ENCODE data around the gene HSPA12B. TPM values are rescaled to one million over a fixed set of nuclear protein-coding genes. Genes with fewer than 3 reads are reported as not detected.
A peak's percentile ranks its signal among the peaks of the same experiment; 100 is the strongest.

The HSPA12B gene
- total RNA-seq, 1 experiment from 2014 or later = not detected

DNA sequence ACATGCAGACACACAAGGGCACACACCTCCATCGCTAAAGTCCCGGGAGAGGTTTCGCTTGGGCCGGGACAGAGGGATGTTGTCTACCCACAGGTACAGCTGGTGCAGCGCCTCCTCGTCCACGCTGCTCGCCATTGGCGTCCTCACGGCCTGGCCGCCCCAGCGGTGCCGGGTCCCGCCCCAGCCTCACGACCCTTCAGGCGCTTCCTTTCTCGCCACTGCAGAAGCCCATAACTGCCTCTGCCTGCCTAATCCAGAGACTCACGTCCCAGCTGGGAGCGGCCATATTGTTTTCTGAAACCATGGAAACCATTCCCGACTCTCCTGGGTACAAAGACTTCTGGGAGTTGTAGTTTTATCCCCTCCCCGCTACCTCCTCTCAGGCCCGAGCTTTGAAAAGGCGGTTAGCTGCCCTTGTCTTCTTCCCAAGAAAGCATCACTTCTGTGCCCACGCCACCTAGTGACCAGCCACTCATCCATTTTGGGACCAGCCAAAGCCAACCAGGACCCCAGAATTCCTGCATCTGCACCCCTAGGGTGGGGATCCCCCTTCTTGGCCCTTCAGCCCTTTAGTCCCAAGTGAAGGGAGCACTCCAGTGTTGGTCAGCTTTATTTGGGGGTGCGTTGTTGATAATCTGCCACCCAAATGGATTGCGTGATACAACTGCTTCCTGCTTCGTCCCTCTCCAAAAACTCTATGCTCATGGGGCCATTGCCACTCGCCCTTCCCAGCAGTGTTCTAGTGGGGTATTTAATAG is 48.8 kb downstream of the HSPA12B start, which contains the start of gene SPEF1:
Gene SPEF1, minus strand, starts transcription at position 296 of the 758 bp plus-strand sequence. Its CDS starts 161 bp downstream, at position 135.
- peaks cover 35% of the 10 kb centered on the region for H3K4me1 ChIP-seq (ENCODE audit: insufficient read depth, low read length, poor library complexity, severe bottlenecking)
- no peaks in the 10 kb centered on the region for H3K9me3 ChIP-seq (ENCODE audit: low read depth, low read length, poor library complexity, severe bottlenecking)
- no peak for TF ChIP-seq EZH2 (IDR thresholded peaks at IDR 0.05; ENCODE audit: borderline replicate concordance, low read depth, low read length, poor library complexity, severe bottlenecking)
- TF ChIP-seq, protein P1, sequence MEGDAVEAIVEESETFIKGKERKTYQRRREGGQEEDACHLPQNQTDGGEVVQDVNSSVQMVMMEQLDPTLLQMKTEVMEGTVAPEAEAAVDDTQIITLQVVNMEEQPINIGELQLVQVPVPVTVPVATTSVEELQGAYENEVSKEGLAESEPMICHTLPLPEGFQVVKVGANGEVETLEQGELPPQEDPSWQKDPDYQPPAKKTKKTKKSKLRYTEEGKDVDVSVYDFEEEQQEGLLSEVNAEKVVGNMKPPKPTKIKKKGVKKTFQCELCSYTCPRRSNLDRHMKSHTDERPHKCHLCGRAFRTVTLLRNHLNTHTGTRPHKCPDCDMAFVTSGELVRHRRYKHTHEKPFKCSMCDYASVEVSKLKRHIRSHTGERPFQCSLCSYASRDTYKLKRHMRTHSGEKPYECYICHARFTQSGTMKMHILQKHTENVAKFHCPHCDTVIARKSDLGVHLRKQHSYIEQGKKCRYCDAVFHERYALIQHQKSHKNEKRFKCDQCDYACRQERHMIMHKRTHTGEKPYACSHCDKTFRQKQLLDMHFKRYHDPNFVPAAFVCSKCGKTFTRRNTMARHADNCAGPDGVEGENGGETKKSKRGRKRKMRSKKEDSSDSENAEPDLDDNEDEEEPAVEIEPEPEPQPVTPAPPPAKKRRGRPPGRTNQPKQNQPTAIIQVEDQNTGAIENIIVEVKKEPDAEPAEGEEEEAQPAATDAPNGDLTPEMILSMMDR (conservative IDR thresholded peaks at IDR 0.05; ENCODE audit: low read depth, low read length) = peak; percentile 67
- no peaks in the 10 kb centered on the region for H3K36me3 ChIP-seq (ENCODE audit: insufficient read depth, low read length, poor library complexity, severe bottlenecking)
- peaks cover 12% of the 10 kb centered on the region for H3K27me3 ChIP-seq (replicated peaks; ENCODE audit: insufficient read depth, low read depth, low read length, poor library complexity)
- BruUV-seq (replicated peaks) = no TSS peak
- CTCF ChIA-PET = interaction anchor here (0.5 to 1.5 kb wide), 8 partner anchors 28 to 218 kb away, joined by 3 to 5 read pairs (median 4); partner anchors contain the start of gene AP5S1
- peak; percentile 98 for DNase-seq (ENCODE audit: low spot score)
- POLR2A ChIA-PET (ENCODE audit: low non-redundant PET) = interaction anchor here (0.5 to 0.9 kb wide), 3 partner anchors 14 to 1325 kb away, joined by 3 to 8 read pairs (median 3); partner anchors contain the start of gene ADISSP
- peak within 1 kb of the TSS; percentile 40 for H3K4me3 ChIP-seq (ENCODE audit: low read depth, low read length, poor library complexity, severe bottlenecking)
- intact Hi-C loops (cut with micrococcal nuclease; ENCODE audit: unreplicated experiment) = loop anchor here (1.0 kb wide), 1 partner anchor 28 kb away; no protein-coding TSS in a partner anchor
- no peak within 1 kb of the TSS for H3K27ac ChIP-seq (ENCODE audit: low read depth, low read length, poor library complexity, severe bottlenecking)

DNA sequence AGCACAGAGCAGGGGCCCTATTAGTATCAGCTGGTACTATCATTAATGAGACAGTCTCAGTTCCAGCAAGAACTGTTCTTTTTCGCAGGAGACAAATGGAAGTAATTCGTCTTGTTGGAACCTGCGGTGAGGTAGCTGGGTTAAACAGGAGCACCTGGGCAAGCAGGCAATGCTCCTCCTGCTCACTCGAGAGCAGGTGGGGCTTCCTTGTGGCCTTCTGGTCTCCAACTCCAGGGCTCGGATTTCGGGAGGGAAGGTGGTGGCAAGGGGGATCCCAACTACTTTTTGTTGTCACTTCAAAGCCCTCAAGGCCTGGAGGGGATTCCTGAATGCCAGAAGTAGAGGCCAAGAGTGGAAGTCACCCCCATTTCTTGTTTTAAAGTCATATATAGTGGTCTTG is 50.1 kb downstream of the HSPA12B start:
- Histone ChIP-seq H3K4me3 (ENCODE audit: low read depth, low read length, poor library complexity, severe bottlenecking) (no peak overlapping the region), H3K36me3 (ENCODE audit: insufficient read depth, low read length, poor library complexity, severe bottlenecking) (no peaks in the 10 kb centered on the region), H3K4me1 (ENCODE audit: insufficient read depth, low read length, poor library complexity, severe bottlenecking) (peaks cover 32% of the 10 kb centered on the region), H3K9me3 (ENCODE audit: low read depth, low read length, poor library complexity, severe bottlenecking) (no peaks in the 10 kb centered on the region), H3K27ac (ENCODE audit: low read depth, low read length, poor library complexity, severe bottlenecking) (no peak overlapping the region), H3K27me3 (replicated peaks; ENCODE audit: insufficient read depth, low read depth, low read length, poor library complexity) (peaks cover 12% of the 10 kb centered on the region)
- POLR2A ChIA-PET (ENCODE audit: low non-redundant PET) = no interaction called here
- no TSS peak for BruUV-seq (replicated peaks)
- intact Hi-C loops (cut with micrococcal nuclease; ENCODE audit: unreplicated experiment) = no loop called here
- no peak for DNase-seq (ENCODE audit: low spot score)
- CTCF ChIA-PET = no interaction called here
- TF ChIP-seq, protein P1 (conservative IDR thresholded peaks at IDR 0.05; ENCODE audit: low read depth, low read length) = no peak
- no peak for TF ChIP-seq EZH2 (IDR thresholded peaks at IDR 0.05; ENCODE audit: borderline replicate concordance, low read depth, low read length, poor library complexity, severe bottlenecking)

DNA sequence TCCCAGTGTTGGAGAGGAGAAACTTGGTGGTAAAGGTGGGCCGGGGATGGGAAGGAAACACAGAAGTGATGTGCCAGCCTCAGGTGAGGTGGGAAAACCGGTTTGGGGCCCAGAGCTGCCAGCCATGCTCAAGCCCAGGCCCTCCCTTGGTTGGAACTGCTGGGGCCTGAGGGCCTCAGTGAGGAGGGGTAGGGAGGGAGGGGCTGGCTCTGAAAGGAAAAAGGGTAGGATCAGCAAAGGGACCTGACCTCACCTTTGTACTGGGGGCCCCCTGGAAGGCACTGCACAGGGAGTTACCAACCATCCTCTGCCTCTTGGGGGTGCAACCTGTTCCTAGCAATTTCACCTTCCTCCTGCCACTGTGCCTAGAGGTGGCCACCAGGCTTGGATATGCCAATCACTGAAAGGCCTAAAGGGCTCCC is 50.6 kb downstream of the HSPA12B start:
- intact Hi-C loops (cut with micrococcal nuclease; ENCODE audit: unreplicated experiment) = no loop called here
- CTCF ChIA-PET = no interaction called here

More for the DNA sequence above, 50.6 kb downstream of the HSPA12B start:
- POLR2A ChIA-PET (ENCODE audit: low non-redundant PET) = no interaction called here
- no peak for DNase-seq (ENCODE audit: low spot score)
- H3K36me3 ChIP-seq (ENCODE audit: insufficient read depth, low read length, poor library complexity, severe bottlenecking) = no peaks in the 10 kb centered on the region
- no TSS peak for BruUV-seq (replicated peaks)
- H3K4me3 ChIP-seq (ENCODE audit: low read depth, low read length, poor library complexity, severe bottlenecking) = no peak overlapping the region
- no peaks in the 10 kb centered on the region for H3K9me3 ChIP-seq (ENCODE audit: low read depth, low read length, poor library complexity, severe bottlenecking)
- peak overlapping the region; percentile 58 for H3K27ac ChIP-seq (ENCODE audit: low read depth, low read length, poor library complexity, severe bottlenecking)
- TF ChIP-seq, protein P1 (conservative IDR thresholded peaks at IDR 0.05; ENCODE audit: low read depth, low read length) = no peak
- no peak for TF ChIP-seq EZH2 (IDR thresholded peaks at IDR 0.05; ENCODE audit: borderline replicate concordance, low read depth, low read length, poor library complexity, severe bottlenecking)
- H3K27me3 ChIP-seq (replicated peaks; ENCODE audit: insufficient read depth, low read depth, low read length, poor library complexity) = peaks cover 12% of the 10 kb centered on the region
- peaks cover 27% of the 10 kb centered on the region for H3K4me1 ChIP-seq (ENCODE audit: insufficient read depth, low read length, poor library complexity, severe bottlenecking)

Measured in A673 (cell line).